Measurements from ENCODE around the gene FAM20A.

The FAM20A gene

DNA sequence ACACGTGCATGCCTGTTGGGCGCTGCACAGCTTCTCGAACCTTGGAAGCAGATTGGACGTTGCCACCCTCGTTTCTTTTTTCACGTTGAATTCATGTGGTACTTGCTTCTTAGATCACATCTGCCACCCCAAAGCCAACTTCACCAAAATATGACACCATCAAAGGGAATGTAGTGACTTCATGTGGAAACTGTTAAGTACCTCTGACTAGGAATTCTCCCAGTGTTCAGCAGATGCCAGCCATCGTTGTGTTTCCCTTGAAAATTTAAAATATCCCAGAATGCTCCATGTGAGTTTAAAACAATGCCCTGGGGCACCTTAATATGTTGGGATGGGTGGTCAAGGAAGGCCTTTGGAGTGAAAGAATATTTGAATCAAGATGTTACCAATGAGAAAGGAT is 22.6 kb upstream of the FAM20A start:
- Histone ChIP-seq H3K9me3 (replicated peaks; ENCODE audit: low read length) (no peaks in the 10 kb centered on the region), H3K27me3 (ENCODE audit: control insufficient read depth, insufficient read depth, low read length) (peaks cover 11% of the 10 kb centered on the region), H3K4me1 (ENCODE audit: control insufficient read depth, insufficient read depth, low read length) (no peaks in the 10 kb centered on the region), H3K9ac (ENCODE audit: low read depth, low read length) (no peak overlapping the region), H3K4me2 (ENCODE audit: low read length) (no peak overlapping the region), H3K4me3 (ENCODE audit: low read length) (no peak overlapping the region), H3K36me3 (ENCODE audit: insufficient read depth, low read length) (no peaks in the 10 kb centered on the region)

- Histone ChIP-seq H3K4me1 (ENCODE audit: control insufficient read depth, insufficient read depth, low read length) (no peaks in the 10 kb centered on the region), H3K4me3 (ENCODE audit: low read length) (no peak overlapping the region), H3K9me3 (replicated peaks; ENCODE audit: low read length) (no peaks in the 10 kb centered on the region), H3K36me3 (ENCODE audit: insufficient read depth, low read length) (no peaks in the 10 kb centered on the region), H3K27me3 (ENCODE audit: control insufficient read depth, insufficient read depth, low read length) (peaks cover 10% of the 10 kb centered on the region), H3K9ac (ENCODE audit: low read depth, low read length) (no peak overlapping the region), H3K4me2 (ENCODE audit: low read length) (no peak overlapping the region)
These were observed 21.3 kb upstream of the FAM20A start for GRCh38 chr17:68622423-68622822.

- no peaks in the 10 kb centered on the region for H3K9me3 ChIP-seq (replicated peaks; ENCODE audit: low read length)
- H3K27me3 ChIP-seq (ENCODE audit: control insufficient read depth, insufficient read depth, low read length): peaks cover 11% of the 10 kb centered on the region
- no peak overlapping the region for H3K4me3 ChIP-seq (ENCODE audit: low read length)
- H3K4me2 ChIP-seq (ENCODE audit: low read length): no peak overlapping the region
- H3K9ac ChIP-seq (ENCODE audit: low read depth, low read length): no peak overlapping the region
- no peaks in the 10 kb centered on the region for H3K36me3 ChIP-seq (ENCODE audit: insufficient read depth, low read length)
- H3K4me1 ChIP-seq (ENCODE audit: control insufficient read depth, insufficient read depth, low read length): no peaks in the 10 kb centered on the region
These were observed 19.9 kb upstream of the FAM20A start for GRCh38 chr17:68621065-68621464.

DNA sequence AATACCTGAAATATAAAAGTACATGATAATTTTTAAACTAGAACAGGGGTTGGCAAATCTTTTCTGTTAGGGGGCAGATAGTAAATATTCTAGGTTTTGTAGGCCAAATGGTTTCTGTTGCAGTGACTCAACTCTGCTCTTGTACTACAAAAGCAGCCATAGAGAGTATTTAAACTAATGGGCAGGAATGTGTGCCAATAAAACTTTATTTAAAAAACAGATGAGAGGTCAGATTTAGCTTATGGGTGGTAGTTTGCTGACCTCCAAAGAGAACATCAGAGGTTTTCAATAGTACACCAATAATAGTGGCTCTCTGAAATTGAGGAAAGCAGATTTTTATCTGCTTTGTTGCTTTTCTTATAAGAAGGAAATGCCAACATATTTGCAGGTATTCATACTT is 15.2 kb upstream of the FAM20A start:
- H3K4me1 ChIP-seq (ENCODE audit: control insufficient read depth, insufficient read depth, low read length): no peaks in the 10 kb centered on the region
- H3K27me3 ChIP-seq (ENCODE audit: control insufficient read depth, insufficient read depth, low read length): peaks cover 19% of the 10 kb centered on the region

DNA sequence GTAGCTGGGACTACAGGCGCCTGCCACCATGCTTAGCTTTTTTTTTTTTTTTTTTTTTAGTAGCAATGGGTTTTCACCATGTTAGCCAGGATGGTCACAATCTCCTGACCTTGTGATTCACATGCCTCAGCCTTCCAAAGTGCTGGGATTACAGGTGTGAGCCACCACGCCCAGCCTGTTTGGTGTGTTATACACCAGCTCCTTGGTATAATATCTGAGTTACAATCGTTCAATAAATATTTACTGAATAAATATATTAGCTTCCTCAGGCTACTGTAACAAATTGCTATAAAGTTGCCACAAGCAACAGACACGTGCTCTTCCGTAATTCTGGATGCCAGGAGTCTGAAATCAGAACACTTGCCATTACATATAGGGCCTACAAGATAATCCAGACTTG is 13.6 kb upstream of the FAM20A start:
- peaks cover 14% of the 10 kb centered on the region for H3K27me3 ChIP-seq (ENCODE audit: control insufficient read depth, insufficient read depth, low read length)
- H3K4me3 ChIP-seq (ENCODE audit: low read length): no peak overlapping the region
- H3K4me2 ChIP-seq (ENCODE audit: low read length): no peak overlapping the region
- H3K9me3 ChIP-seq (replicated peaks; ENCODE audit: low read length): no peaks in the 10 kb centered on the region
- no peak overlapping the region for H3K9ac ChIP-seq (ENCODE audit: low read depth, low read length)
- no peaks in the 10 kb centered on the region for H3K36me3 ChIP-seq (ENCODE audit: insufficient read depth, low read length)
- no peaks in the 10 kb centered on the region for H3K4me1 ChIP-seq (ENCODE audit: control insufficient read depth, insufficient read depth, low read length)

More for the DNA sequence above, 15.2 kb upstream of the FAM20A start:
- no peaks in the 10 kb centered on the region for H3K9me3 ChIP-seq (replicated peaks; ENCODE audit: low read length)
- no peak overlapping the region for H3K4me2 ChIP-seq (ENCODE audit: low read length)
- no peak overlapping the region for H3K4me3 ChIP-seq (ENCODE audit: low read length)
- no peaks in the 10 kb centered on the region for H3K36me3 ChIP-seq (ENCODE audit: insufficient read depth, low read length)
- no peak overlapping the region for H3K9ac ChIP-seq (ENCODE audit: low read depth, low read length)

GRCh38 chr17:68613739-68614298 is 12.7 kb upstream of the FAM20A start:
- Histone ChIP-seq H3K36me3 (ENCODE audit: insufficient read depth, low read length) (no peaks in the 10 kb centered on the region), H3K4me2 (ENCODE audit: low read length) (no peak overlapping the region), H3K9ac (ENCODE audit: low read depth, low read length) (no peak overlapping the region), H3K4me3 (ENCODE audit: low read length) (no peak overlapping the region), H3K9me3 (replicated peaks; ENCODE audit: low read length) (no peaks in the 10 kb centered on the region), H3K27me3 (ENCODE audit: control insufficient read depth, insufficient read depth, low read length) (peaks cover 13% of the 10 kb centered on the region), H3K4me1 (ENCODE audit: control insufficient read depth, insufficient read depth, low read length) (no peaks in the 10 kb centered on the region)

DNA sequence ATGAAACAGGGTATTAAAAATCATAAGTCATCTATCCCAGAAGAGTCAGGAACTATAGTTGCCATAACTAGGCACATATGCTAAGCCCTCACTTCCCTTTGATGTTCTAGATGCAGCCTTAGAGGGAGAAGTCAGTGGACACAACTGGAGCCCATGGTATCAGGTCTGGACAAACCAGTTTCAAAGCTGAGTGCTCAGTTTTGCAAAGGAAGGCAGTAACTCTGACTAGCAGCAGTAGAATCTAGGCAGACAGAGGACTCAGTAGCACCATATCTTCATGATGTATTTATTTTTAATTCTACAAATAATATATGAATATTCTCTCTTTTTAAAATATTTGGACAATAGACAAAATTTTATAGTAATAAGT is 11.7 kb upstream of the FAM20A start:
- Histone ChIP-seq H3K36me3 (ENCODE audit: insufficient read depth, low read length) (no peaks in the 10 kb centered on the region), H3K4me2 (ENCODE audit: low read length) (no peak overlapping the region), H3K4me3 (ENCODE audit: low read length) (no peak overlapping the region), H3K4me1 (ENCODE audit: control insufficient read depth, insufficient read depth, low read length) (no peaks in the 10 kb centered on the region), H3K9ac (ENCODE audit: low read depth, low read length) (no peak overlapping the region), H3K27me3 (ENCODE audit: control insufficient read depth, insufficient read depth, low read length) (peaks cover 13% of the 10 kb centered on the region), H3K9me3 (replicated peaks; ENCODE audit: low read length) (no peaks in the 10 kb centered on the region)

GRCh38 chr17:68612209-68612922 is 11.2 kb upstream of the FAM20A start:
- Histone ChIP-seq H3K36me3 (ENCODE audit: insufficient read depth, low read length) (no peaks in the 10 kb centered on the region), H3K4me2 (ENCODE audit: low read length) (no peak overlapping the region), H3K4me3 (ENCODE audit: low read length) (no peak overlapping the region), H3K9me3 (replicated peaks; ENCODE audit: low read length) (no peaks in the 10 kb centered on the region), H3K27me3 (ENCODE audit: control insufficient read depth, insufficient read depth, low read length) (peaks cover 10% of the 10 kb centered on the region), H3K9ac (ENCODE audit: low read depth, low read length) (no peak overlapping the region), H3K4me1 (ENCODE audit: control insufficient read depth, insufficient read depth, low read length) (no peaks in the 10 kb centered on the region)

- H3K4me3 ChIP-seq (ENCODE audit: low read length): no peak overlapping the region
- H3K4me2 ChIP-seq (ENCODE audit: low read length): no peak overlapping the region
- H3K9me3 ChIP-seq (replicated peaks; ENCODE audit: low read length): no peaks in the 10 kb centered on the region
- no peak overlapping the region for H3K9ac ChIP-seq (ENCODE audit: low read depth, low read length)
- H3K4me1 ChIP-seq (ENCODE audit: control insufficient read depth, insufficient read depth, low read length): no peaks in the 10 kb centered on the region
- peaks cover 10% of the 10 kb centered on the region for H3K27me3 ChIP-seq (ENCODE audit: control insufficient read depth, insufficient read depth, low read length)
- H3K36me3 ChIP-seq (ENCODE audit: insufficient read depth, low read length): no peaks in the 10 kb centered on the region
These were observed 10.4 kb upstream of the FAM20A start for GRCh38 chr17:68611353-68612208.

- H3K4me3 ChIP-seq (ENCODE audit: low read length): no peak overlapping the region
- H3K4me2 ChIP-seq (ENCODE audit: low read length): no peak overlapping the region
- H3K9ac ChIP-seq (ENCODE audit: low read depth, low read length): no peak overlapping the region
- no peaks in the 10 kb centered on the region for H3K4me1 ChIP-seq (ENCODE audit: control insufficient read depth, insufficient read depth, low read length)
- peaks cover 10% of the 10 kb centered on the region for H3K27me3 ChIP-seq (ENCODE audit: control insufficient read depth, insufficient read depth, low read length)
- H3K36me3 ChIP-seq (ENCODE audit: insufficient read depth, low read length): no peaks in the 10 kb centered on the region
- no peaks in the 10 kb centered on the region for H3K9me3 ChIP-seq (replicated peaks; ENCODE audit: low read length)
These were observed 9.4 kb upstream of the FAM20A start for GRCh38 chr17:68610554-68610953.

DNA sequence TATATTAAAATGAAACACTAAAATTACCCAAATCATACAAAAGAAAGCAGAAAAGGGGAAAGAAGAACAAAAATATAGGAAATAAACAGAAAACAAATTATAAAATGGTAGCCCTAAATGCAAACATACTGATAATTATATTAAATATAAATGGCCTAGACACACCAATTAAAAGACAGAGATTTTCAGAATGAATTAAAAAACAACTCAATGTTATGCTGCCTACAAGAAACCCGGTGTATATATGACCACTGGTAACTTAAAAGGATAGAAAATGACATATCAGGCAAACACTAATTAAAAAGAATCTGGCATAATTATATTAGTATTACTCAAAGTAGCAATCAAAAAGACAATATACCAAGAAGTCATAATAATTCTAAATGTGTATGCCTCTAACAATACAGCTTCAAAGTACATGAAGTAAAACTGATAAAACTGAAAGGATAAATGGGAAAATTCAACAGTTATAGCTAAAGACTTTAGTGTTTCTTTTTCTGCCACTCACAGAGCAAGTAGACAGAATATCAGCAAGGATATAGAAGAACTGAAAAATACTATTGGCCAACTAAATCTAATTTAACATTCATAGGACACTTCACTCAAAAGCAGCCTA is 7.5 kb upstream of the FAM20A start:
- Histone ChIP-seq H3K4me2 (ENCODE audit: low read length) (no peak overlapping the region), H3K9me3 (replicated peaks; ENCODE audit: low read length) (no peaks in the 10 kb centered on the region), H3K9ac (ENCODE audit: low read depth, low read length) (no peak overlapping the region), H3K4me3 (ENCODE audit: low read length) (no peak overlapping the region), H3K4me1 (ENCODE audit: control insufficient read depth, insufficient read depth, low read length) (no peaks in the 10 kb centered on the region), H3K36me3 (ENCODE audit: insufficient read depth, low read length) (no peaks in the 10 kb centered on the region), H3K27me3 (ENCODE audit: control insufficient read depth, insufficient read depth, low read length) (peaks cover 12% of the 10 kb centered on the region)
